Adipose tissue (tissue), 3 donors: ENCODE measurements around the gene USP30. TPM values are rescaled to one million over a fixed set of nuclear protein-coding genes. Genes with fewer than 3 reads are reported as not detected.

Experiments used
- H3K27ac ChIP-seq: one replicate; pipeline ENCODE4 v1.5.1; 2013; ENCODE audit warnings: low read depth, low read length
- whole genome bisulfite sequencing, 3 donors: extraction: QIAGEN DNeasy Blood & Tissue Kit; methylation state at CpG; one replicate each; pipeline ENCODE4 v1.1.7; 2013; 5-methylcytosine and 5-hydroxymethylcytosine counted together
- polyA plus RNA-seq, 3 donors: library from polyadenylated mRNA; stranded (reverse); fragments of 200-250 nt; gene quantifications; one replicate each; pipeline ENCODE4 v1.2.3, GENCODE V29; 2013
- donor health status: healthy with polysubstance abuse.
- donor health status: Bipolar disorder and iron deficiency.
- donor health status: healthy.

The USP30 gene
- polyA plus RNA-seq, 3 donors: 4.5 to 14.8 (median 8.1) TPM

DNA sequence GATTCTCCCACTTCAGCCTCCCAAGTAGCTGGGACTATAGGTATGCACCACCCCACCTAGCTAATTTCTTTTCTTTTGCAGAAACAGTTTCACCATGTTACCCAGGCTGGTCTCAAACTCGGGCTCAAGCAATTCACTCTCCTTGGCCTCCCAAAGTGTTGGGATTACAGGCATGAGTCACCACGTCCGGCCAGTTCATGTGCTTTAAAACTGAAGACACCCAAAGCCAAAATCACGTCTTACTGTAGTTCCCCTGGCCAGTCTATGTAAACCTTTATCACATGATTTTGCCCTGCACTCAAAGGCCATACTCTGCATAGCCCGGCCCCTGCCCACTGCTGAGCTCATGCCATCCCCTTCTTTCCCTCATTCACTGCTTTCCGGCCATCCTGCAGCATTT, 36.4 kb downstream of the USP30 start:
- no peak overlapping the region for H3K27ac ChIP-seq
- WGBS, 3 donors: 78 to 88% (median 85%) methylated on average over 6 of the region's 6 CpGs

DNA sequence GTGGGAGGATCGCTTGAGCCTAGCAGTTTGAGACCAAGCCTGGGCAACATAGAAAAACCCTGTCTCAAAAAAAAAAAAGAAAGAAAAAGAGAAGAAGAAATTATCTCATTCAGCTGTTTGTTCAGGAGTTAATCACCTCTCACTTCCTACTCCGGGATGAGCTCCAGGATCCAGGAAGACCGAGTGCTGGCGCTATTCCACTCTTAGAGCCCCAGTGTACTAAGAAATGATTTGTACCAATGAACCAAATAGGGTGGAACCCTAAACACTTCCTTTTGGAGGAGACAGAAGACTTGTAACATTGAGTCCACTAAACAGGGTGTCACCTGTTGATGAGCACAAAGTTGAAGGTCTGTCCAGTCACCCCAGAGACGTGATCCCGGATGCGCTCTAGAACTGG, 37.3 kb downstream of the USP30 start:
- 84 to 91% (median 89%) methylated on average over 7 of the region's 7 CpGs for WGBS, 3 donors
- H3K27ac ChIP-seq: no peak overlapping the region

DNA sequence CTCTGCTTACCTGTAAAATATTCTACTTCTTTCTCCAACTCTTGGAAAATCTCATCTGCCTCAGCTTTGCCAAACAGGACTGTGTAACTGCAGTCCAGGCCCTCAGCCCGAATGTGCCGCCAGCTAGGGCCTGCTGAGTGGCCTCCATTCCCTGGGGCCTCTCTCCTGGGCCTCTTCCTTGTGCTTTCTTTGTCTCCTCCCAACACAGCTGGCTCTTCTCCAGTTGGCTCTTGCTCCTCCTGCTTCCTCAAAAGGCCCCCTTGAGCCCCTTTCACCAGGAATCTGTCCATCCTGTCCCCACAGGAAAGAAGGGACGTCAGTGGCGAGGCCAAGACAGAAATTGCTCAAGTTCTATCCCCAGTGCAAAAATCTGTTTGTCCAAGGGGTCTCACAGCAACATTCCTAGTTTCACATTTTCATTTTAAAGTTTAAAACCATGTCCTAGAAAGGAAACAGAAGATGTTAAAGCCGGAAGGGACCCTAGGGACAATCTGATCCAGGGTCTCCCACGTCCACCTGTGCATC, 40.2 kb downstream of the USP30 start:
- WGBS, 3 donors: 18 to 63% (median 33%) methylated on average over 6 of the region's 6 CpGs

GRCh38 chr12:109093022-109093918, 40.9 kb downstream of the USP30 start, which contains the start of gene ALKBH2:
Gene ALKBH2, minus strand, starts transcription at chr12:109093472. Its CDS starts 686 bp downstream, at chr12:109092786.
- 4 to 6% (median 5%) methylated on average over 45 of the region's 45 CpGs for WGBS, 3 donors
- H3K27ac ChIP-seq: no peak within 1 kb of the TSS

More for the DNA sequence above, 40.2 kb downstream of the USP30 start:
- no peak overlapping the region for H3K27ac ChIP-seq

DNA sequence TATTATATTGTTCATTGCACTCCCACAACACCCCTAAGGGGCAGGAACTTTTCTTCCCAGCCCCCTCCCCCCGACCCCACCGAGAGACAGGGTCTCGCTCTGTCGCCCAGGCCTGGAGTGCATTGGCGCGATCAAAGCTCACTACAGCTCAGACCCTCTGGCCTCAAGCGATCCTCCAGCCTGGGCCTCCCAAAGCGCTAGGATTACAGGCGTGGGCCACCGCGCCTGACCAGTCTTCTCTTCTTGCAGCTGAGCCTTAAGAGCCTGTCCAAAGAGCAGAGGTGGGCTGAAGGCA, 44.7 kb downstream of the USP30 start:
- no peak overlapping the region for H3K27ac ChIP-seq
- WGBS, 3 donors: 35 to 37% (median 35%) methylated on average over 11 of the region's 11 CpGs

DNA sequence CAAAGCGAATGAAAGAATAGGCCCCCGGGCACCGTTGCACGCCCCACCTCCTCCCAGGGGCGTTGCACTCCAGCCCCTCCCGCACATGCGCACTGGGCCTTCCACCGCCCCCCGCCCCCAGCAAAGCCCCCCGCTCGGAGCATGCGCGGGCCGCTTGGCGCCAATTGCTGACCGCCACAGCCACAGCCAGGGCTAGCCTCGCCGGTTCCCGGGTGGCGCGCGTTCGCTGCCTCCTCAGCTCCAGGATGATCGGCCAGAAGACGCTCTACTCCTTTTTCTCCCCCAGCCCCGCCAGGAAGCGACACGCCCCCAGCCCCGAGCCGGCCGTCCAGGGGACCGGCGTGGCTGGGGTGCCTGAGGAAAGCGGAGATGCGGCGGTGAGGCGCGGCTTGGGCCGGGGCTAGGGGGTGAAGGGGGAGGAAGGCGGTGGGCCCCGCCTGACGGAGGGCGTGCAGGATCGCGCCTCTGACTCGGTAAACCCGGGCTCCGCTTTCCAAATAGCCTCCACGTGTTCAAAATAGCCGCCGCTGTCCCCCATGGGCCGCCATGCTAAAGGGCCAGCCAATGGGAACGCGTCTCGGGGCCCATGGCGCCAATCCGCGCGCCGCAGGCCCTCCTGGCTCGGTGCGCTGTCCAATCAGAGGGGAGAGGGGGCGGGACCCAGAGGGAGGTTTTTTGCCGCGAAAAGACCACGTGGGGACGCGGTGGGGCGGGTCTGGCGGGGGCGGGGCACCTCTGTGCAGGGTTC, 45.2 kb downstream of the USP30 start, which contains the start of gene UNG:
TSS of gene UNG (plus strand) at position 163 of the 748 bp plus-strand sequence. CDS start at position 246, 83 bp downstream.
- peak within 1 kb of the TSS; percentile 14 for H3K27ac ChIP-seq
- WGBS, 3 donors: 0 to 1% (median 0%) methylated on average over 61 to 71 of the region's 71 CpGs

GRCh38 chr12:109098183-109098604, 45.8 kb downstream of the USP30 start:
- WGBS, 3 donors: 0% methylated on average over 32 of the region's 32 CpGs

DNA sequence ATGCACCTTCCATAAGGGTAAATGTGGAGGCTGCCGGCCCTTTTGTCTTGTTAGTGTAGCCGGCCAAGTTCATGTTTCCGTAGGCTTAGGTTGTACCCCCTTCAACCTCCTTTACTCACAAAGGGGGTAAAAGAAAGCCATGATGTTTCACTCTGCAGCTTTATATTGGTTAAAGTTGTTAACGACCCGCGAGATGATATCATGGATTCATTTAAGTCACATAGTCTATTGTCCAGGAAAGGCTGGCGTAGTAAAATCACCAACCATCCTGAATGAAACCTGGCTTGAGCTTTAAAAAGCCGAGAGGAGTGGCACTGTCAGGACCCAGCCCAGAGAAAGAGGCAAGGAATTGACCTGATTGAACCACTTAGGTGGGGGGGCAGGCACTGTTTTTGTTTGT, 46.3 kb downstream of the USP30 start:
- H3K27ac ChIP-seq: peak overlapping the region; percentile 14
- 3 to 5% (median 4%) methylated on average over 8 of the region's 8 CpGs for WGBS, 3 donors

More at GRCh38 chr12:109098183-109098604, 45.8 kb downstream of the USP30 start:
- H3K27ac ChIP-seq: peak overlapping the region; percentile 14

DNA sequence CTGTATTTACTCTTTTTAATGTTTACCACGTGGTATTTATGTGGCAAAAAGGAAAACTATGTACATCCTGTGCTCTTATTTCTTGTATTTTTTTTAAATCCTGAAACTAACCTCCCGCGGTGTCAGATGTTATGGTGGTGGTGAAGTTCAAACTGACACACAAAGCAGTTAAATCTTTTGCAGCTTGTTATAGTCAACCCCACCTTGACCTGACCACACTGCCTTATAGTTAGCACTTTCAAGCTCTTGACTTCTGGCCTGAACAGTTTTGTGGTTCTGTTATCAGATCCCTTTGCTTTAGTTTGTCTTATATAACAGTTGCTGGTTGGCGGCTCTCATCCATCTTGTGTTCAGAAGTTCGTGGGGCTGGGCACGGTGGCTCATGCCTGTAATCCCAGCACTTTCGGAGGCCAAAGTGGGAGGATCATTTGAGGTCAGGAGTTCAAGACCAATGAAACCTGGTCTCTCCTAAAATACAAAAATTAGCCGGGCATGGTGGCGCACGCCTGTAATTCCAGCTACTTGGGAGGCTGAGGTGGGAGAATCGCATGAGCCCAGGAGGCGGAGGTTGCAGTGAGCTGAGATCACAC, 47.1 kb downstream of the USP30 start:
- 68 to 75% (median 70%) methylated on average over 12 of the region's 12 CpGs for WGBS, 3 donors
- no peak overlapping the region for H3K27ac ChIP-seq

DNA sequence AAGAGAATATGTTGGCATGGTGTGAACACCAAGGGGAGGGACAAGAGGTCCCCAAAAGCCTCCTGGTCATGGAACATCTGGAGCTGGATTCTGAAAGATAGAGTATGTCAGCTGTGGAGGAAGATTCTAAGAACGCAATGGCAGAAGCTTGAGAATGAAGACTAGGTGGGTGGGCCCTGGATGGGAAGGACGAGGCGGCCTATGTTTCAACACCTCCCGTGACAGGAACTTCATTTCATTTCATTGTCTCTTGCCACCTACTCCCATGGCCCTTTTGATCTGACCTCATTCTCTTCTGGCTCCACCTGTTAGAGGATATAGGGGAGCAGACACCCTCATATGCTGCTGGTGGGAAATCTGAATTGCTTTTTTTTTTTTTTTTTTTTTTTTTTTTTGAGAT, 48.4 kb downstream of the USP30 start:
- no peak overlapping the region for H3K27ac ChIP-seq
- WGBS, 3 donors: 65 to 96% (median 65%) methylated on average over 4 of the region's 4 CpGs

DNA sequence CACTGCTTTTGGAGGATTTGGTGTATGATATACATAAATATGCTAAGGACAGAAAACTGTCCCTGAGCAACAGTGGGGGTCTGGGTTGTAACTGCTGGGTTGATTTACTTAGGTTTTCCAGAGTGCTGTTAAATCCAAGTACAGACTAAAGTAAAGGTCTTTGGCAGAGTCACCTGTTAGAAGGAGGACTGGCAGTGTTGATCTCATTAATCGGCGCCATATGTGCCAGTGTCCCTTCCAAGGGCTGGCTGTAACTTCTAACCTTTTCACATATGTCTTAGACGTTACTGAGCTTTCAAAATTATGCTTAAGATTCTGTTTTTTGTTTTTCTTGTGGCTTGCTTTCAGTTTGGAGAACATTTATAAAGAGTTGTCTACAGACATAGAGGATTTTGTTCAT, 50.1 kb downstream of the USP30 start:
- 86 to 92% (median 87%) methylated on average over 3 of the region's 3 CpGs for WGBS, 3 donors

GRCh38 chr12:109105176-109105575, 52.8 kb downstream of the USP30 start:
- no peak overlapping the region for H3K27ac ChIP-seq
- WGBS, 3 donors: 89 to 94% (median 94%) methylated on average over 5 of the region's 5 CpGs

More for the DNA sequence above, 50.1 kb downstream of the USP30 start:
- H3K27ac ChIP-seq: no peak overlapping the region

- H3K27ac ChIP-seq: no peak overlapping the region
- 90 to 94% (median 90%) methylated on average over 6 of the region's 6 CpGs for WGBS, 3 donors
Observed at GRCh38 chr12:109109746-109110350, 57.5 kb downstream of the USP30 start.

DNA sequence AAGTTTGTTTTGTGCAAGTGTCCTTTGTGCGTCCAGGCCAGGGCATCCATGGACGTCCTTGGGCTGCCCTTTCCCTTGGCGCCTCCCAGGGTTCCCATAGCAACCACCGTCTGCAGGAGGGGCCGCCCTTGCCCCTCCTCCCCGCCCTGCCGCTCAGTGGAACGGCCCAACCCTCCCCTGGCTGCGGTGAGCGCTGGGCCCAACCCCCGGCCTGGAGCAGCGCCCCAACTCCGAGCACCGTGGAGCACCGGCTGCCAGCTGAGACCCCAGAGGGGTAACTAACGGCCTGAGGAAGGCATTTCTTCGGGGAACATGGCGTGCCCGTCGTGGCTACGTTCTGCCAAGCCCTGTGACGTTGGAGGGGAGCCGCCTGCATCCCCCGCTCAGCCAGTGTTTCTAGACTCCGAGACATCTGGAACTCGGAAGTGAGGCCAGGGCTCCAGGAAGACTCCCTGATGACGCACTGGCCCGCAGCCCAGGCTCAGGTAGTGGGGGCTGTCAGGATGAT, 58.7 kb downstream of the USP30 start:
- 2 to 19% (median 9%) methylated on average over 28 of the region's 28 CpGs for WGBS, 3 donors

DNA sequence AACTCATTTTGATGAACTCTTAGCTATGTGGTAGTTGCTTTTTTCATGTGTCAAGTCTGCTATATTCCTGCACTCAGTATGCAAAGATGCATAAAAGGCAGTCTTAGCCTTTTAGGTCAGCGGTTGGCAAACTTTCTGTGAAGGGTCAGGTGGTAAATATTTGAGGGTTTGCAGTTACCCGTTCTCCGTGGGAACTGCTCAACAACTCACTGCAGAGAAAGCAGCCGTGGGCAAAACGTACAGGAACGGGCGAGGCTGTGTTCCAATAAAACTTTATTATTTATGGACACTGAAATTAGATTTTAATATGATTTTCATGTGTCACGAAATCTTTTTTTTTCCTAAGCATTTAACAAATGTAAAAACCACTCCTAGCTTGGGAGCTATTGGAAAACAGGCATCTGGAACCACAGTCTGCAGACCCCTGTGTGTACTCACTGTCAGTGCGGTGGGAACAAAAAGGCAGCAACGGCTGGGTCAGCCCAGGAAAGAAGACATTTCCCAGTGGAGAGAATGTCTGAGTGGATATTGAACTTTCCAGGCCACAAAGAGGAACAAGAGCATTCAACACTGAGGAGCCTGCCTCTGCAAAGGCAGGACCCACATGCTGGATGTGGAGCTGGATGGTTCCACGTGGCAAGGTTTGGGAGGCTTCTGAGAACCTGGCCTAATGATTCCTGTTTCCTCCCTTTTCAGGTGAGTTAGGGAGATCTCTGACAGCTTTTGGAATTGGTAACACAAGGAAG, 60.5 kb downstream of the USP30 start:
- no peak overlapping the region for H3K27ac ChIP-seq
- 38 to 78% (median 73%) methylated on average over 11 of the region's 11 CpGs for WGBS, 3 donors

More for the DNA sequence above, 58.7 kb downstream of the USP30 start:
- peak overlapping the region; percentile 83 for H3K27ac ChIP-seq

- no peak overlapping the region for H3K27ac ChIP-seq
- 34 to 85% (median 79%) methylated on average over 5 of the region's 5 CpGs for WGBS, 3 donors
Observed at GRCh38 chr12:109113661-109114321, 61.4 kb downstream of the USP30 start.

- 35 to 79% (median 70%) methylated on average over 2 of the region's 2 CpGs for WGBS, 3 donors
- no peak overlapping the region for H3K27ac ChIP-seq
Observed at GRCh38 chr12:109114644-109115043, 62.3 kb downstream of the USP30 start.
